HCT116 (cell line): ENCODE data around the gene METTL27. TPM values are rescaled to one million over a fixed set of nuclear protein-coding genes. Genes with fewer than 3 reads are reported as not detected.
A peak's percentile ranks its signal among the peaks of the same experiment; 100 is the strongest.

Experiments
- ATAC-seq: fragments of 200-7000 bp; cut with Tn5 transposase; 2 replicates; pipeline ENCODE4 v1.9.1; 2020; ENCODE audit warnings: mild to moderate bottlenecking, moderate library complexity
- BruUV-seq: library from RNA; stranded (reverse); fragments of 400-500 nt; replicated peaks from 2 replicates; lab custom pipeline; 2021; lab: Mats Ljungman, UMichigan
- CTCF ChIA-PET: fragments of 300-600 bp; sonication (Branson Sonifier 250); formaldehyde crosslinking; loops from one replicate; lab custom pipeline; 2021; ENCODE audit warnings: antibody characterized with exemption; lab: Charles Lee
- POLR2A ChIA-PET: fragments of 300-600, 350-600 bp; sonication (Branson Sonifier 250); formaldehyde crosslinking; loops from one replicate; lab custom pipeline; 2021; ENCODE audit warnings: antibody characterized with exemption; lab: Charles Lee
- RAD21 ChIA-PET, 2 experiments: fragments of 300-600 bp; sonication (Branson Sonifier 250); formaldehyde crosslinking; loops; one replicate each; lab custom pipeline; 2023; ENCODE audit warnings: low total read pairs in 2 of 2; ENCODE audit not compliant: uncharacterized antibody in 2 of 2, unreplicated experiment in 2 of 2, low non-redundant PET in 1 of 2; lab: Charles Lee
- DNase-seq: peaks from one replicate; pipeline ENCODE4 v3.0.0-alpha.2; 2010; ENCODE audit warnings: low read depth, low spot score
- H2AFZ ChIP-seq: fragments of 200-600 bp; shearing (Covaris generic), sonication (generic); 2 replicates; pipeline ENCODE4 v1.6.1; 2017; ENCODE audit warnings: low read depth, mixed run types, mixed read lengths, antibody characterized with exemption, low read length; ENCODE audit not compliant: poor library complexity, severe bottlenecking
- H3K27ac ChIP-seq: 2 replicates; pipeline ENCODE4 v1.5.1; 2012; ENCODE audit warnings: low read depth, low read length
- H3K27me3 ChIP-seq: fragments of 200-600 bp; sonication (generic); 2 replicates; pipeline ENCODE4 v1.6.1; 2016; ENCODE audit warnings: mixed run types, low read length, mixed read lengths; ENCODE audit not compliant: insufficient read depth
- H3K36me3 ChIP-seq, 2 experiments: fragments of 200-500 bp in 1 of 2; fragments of 200-600 bp in 1 of 2; sonication (Bioruptor generic) in 1 of 2; sonication (generic) in 1 of 2; 2 replicates each; pipeline versions ENCODE4 v1.5.1 to v1.6.1; 2014 to 2016; ENCODE audit warnings: low read length in 2 of 2, inconsistent platforms in 1 of 2, mixed read lengths in 1 of 2, mixed run types in 1 of 2; ENCODE audit not compliant: insufficient read depth in 2 of 2, control insufficient read depth in 1 of 2
- H3K4me1 ChIP-seq, 2 experiments: fragments of 200-600 bp in 1 of 2; sonication (generic) in 1 of 2; 2 replicates each; pipeline versions ENCODE4 v1.5.1 to v1.6.1; 2012 to 2017; ENCODE audit warnings: low read length in 2 of 2, inconsistent platforms in 1 of 2, mild to moderate bottlenecking in 1 of 2, mixed read lengths in 1 of 2, mixed run types in 1 of 2, moderate library complexity in 1 of 2; ENCODE audit not compliant: insufficient read depth in 2 of 2, control insufficient read depth in 1 of 2
- H3K4me2 ChIP-seq: fragments of 200-600 bp; sonication (generic); 2 replicates; pipeline ENCODE4 v1.6.1; 2017; ENCODE audit warnings: mixed run types, low read length, mixed read lengths
- H3K4me3 ChIP-seq, 2 experiments: fragments of 200-600 bp in 1 of 2; sonication (generic) in 1 of 2; replicated peaks in 1 of 2; 2 replicates each; pipeline ENCODE4 v1.5.1; 2011 to 2016; ENCODE audit warnings: low read length in 2 of 2, control low read depth in 1 of 2, low read depth in 1 of 2, mild to moderate bottlenecking in 1 of 2, mixed read lengths in 1 of 2, mixed run types in 1 of 2
- H3K79me2 ChIP-seq: fragments of 200-600 bp; sonication (generic); 2 replicates; pipeline ENCODE4 v1.6.1; 2017; ENCODE audit warnings: mild to moderate bottlenecking, mixed run types, low read length, moderate library complexity, mixed read lengths; ENCODE audit not compliant: insufficient read depth
- H3K9ac ChIP-seq: fragments of 200-600 bp; sonication (generic); 2 replicates; pipeline ENCODE4 v1.6.1; 2016; ENCODE audit warnings: low read length, mixed read lengths
- H3K9me2 ChIP-seq: fragments of 200-600 bp; sonication (generic), shearing (Covaris generic); 2 replicates; pipeline ENCODE4 v1.6.1; 2017; ENCODE audit warnings: mixed run types, mild to moderate bottlenecking, moderate library complexity; ENCODE audit not compliant: insufficient read depth
- H3K9me3 ChIP-seq, 2 experiments: fragments of 200-500 bp in 1 of 2; fragments of 200-600 bp in 1 of 2; sonication (Bioruptor generic) in 1 of 2; sonication (generic) in 1 of 2; 2 replicates each; pipeline ENCODE4 v1.6.1; 2014 to 2017; ENCODE audit warnings: low read length in 2 of 2, mixed read lengths in 2 of 2, inconsistent platforms in 1 of 2, low read depth in 1 of 2, mild to moderate bottlenecking in 1 of 2, mixed run types in 1 of 2, moderate library complexity in 1 of 2; ENCODE audit not compliant: control insufficient read depth in 1 of 2, insufficient read depth in 1 of 2
- H4K20me1 ChIP-seq: fragments of 200-600 bp; sonication (generic), shearing (Covaris generic); 2 replicates; pipeline ENCODE4 v1.6.1; 2017; ENCODE audit warnings: mixed run types, mild to moderate bottlenecking, moderate library complexity; ENCODE audit not compliant: insufficient read depth
- MAX ChIP-seq: IDR thresholded peaks from 2 replicates; pipeline ENCODE4 v1.6.1; 2012
- POLR2A ChIP-seq: IDR thresholded peaks from 2 replicates; pipeline ENCODE4 v1.7.0; 2011; ENCODE audit warnings: borderline replicate concordance; ENCODE audit not compliant: insufficient read depth, insufficient read length; ENCODE audit errors: extremely low read depth
- POLR2AphosphoS5 ChIP-seq: IDR thresholded peaks from 2 replicates; pipeline ENCODE4 v1.6.1; 2011; ENCODE audit warnings: mild to moderate bottlenecking, low read depth, low read length, moderate library complexity
- SIN3A ChIP-seq: IDR thresholded peaks from 2 replicates; pipeline ENCODE4 v1.6.1; 2012; ENCODE audit warnings: low read depth
- SP1 ChIP-seq: IDR thresholded peaks from 2 replicates; pipeline ENCODE4 v1.6.1; 2012; ENCODE audit warnings: low read depth
- TCF7L2 ChIP-seq: IDR thresholded peaks from 2 replicates; pipeline ENCODE4 v1.7.0; 2011; ENCODE audit warnings: borderline replicate concordance, inconsistent platforms; ENCODE audit not compliant: insufficient read depth, insufficient read length; ENCODE audit errors: extremely low read depth
- YY1 ChIP-seq: IDR thresholded peaks from 2 replicates; pipeline ENCODE4 v1.6.1; 2011; ENCODE audit warnings: low read length, low read depth, moderate library complexity, mild to moderate bottlenecking; ENCODE audit not compliant: insufficient replicate concordance; ENCODE audit errors: extremely low read depth
- intact Hi-C: fragments of 100-400 bp; cut with micrococcal nuclease; formaldehyde crosslinking; loops from 2 replicates; pipeline ENCODE4 v1.10.0; 2022
- total RNA-seq: library from RNA; stranded (reverse); gene quantifications from one replicate; pipeline ENCODE4 v1.2.1, GENCODE V29; 2021; ENCODE audit not compliant: unreplicated experiment

Gene METTL27
- total RNA-seq, 1 experiment from 2014 or later: 30.4 TPM

GRCh38 chr7:73833251-73833919 lies 8.9 kb downstream of the METTL27 start:
- TF ChIP-seq POLR2A (no peak), POLR2AphosphoS5 (peak; percentile 94), SP1 (no peak), TCF7L2 (peak; percentile 17), YY1 (peak; percentile 51)
- no peak for DNase-seq
- peak; percentile 31 for ATAC-seq
- H3K9me3 ChIP-seq: no peaks in the 10 kb centered on the region
- intact Hi-C loops: loop anchor here (2.0 kb wide), 1 partner anchor 93 kb away; no protein-coding TSS in a partner anchor
- ChIA-PET RAD21 (interaction anchor here (0.5 to 1.7 kb wide), 7 partner anchors 8 to 234 kb away, joined by 3 to 7 read pairs (median 4); partner anchors contain the start of gene METTL27 (in 1 of the 2)), CTCF (interaction anchor here (0.6 to 1.9 kb wide), 9 partner anchors 9 to 373 kb away, joined by 3 to 8 read pairs (median 3); partner anchors contain the start of gene METTL27), POLR2A (interaction anchor here (0.7 to 5.4 kb wide), 15 partner anchors 10 to 446 kb away, joined by 3 to 87 read pairs (median 11); partner anchors contain the start of genes ABHD11, CLDN3, METTL27 and MLXIPL)
- no peaks in the 10 kb centered on the region for H3K27me3 ChIP-seq
- 0 out of 4 replicates have a peak, but pooled peaks cover 0 to 7% of the 10 kb centered on the region in 2 experiments for H3K36me3 ChIP-seq
- H2AFZ ChIP-seq: no peak overlapping the region
- peak overlapping the region; percentile 93 to 96 for H3K4me3 ChIP-seq
- H3K9ac ChIP-seq: peak overlapping the region; percentile 99
- no peaks in the 10 kb centered on the region for H3K9me2 ChIP-seq
- BruUV-seq: no TSS peak
- no peaks in the 10 kb centered on the region for H4K20me1 ChIP-seq
- peak overlapping the region; percentile 99 for H3K4me2 ChIP-seq
- peaks cover 49 to 76% of the 10 kb centered on the region in 2 experiments for H3K4me1 ChIP-seq
- peaks cover 23% of the 10 kb centered on the region for H3K79me2 ChIP-seq
- peak overlapping the region; percentile 96 for H3K27ac ChIP-seq

GRCh38 chr7:73832806-73833205 lies 9.5 kb downstream of the METTL27 start:
- Histone ChIP-seq H3K9me2 (no peaks in the 10 kb centered on the region), H3K4me2 (peak overlapping the region; percentile 99), H3K4me1 (peaks cover 47 to 76% of the 10 kb centered on the region in 2 experiments), H2AFZ (no peak overlapping the region), H4K20me1 (no peaks in the 10 kb centered on the region), H3K27me3 (no peaks in the 10 kb centered on the region), H3K9ac (peak overlapping the region; percentile 99), H3K27ac (peak overlapping the region; percentile 96), H3K9me3 (no peaks in the 10 kb centered on the region), H3K4me3 (peak overlapping the region; percentile 93 to 96), H3K36me3 (0 out of 4 replicates have a peak, but pooled peaks cover 0 to 7% of the 10 kb centered on the region in 2 experiments), H3K79me2 (peaks cover 23% of the 10 kb centered on the region)
- ChIA-PET RAD21 (interaction anchor here (0.5 to 1.7 kb wide), 7 partner anchors 9 to 235 kb away, joined by 3 to 7 read pairs (median 4); partner anchors contain the start of gene METTL27 (in 1 of the 2)), CTCF (interaction anchor here (0.6 to 1.9 kb wide), 9 partner anchors 9 to 374 kb away, joined by 3 to 8 read pairs (median 3); partner anchors contain the start of gene METTL27), POLR2A (interaction anchor here (0.7 to 5.4 kb wide), 16 partner anchors 10 to 447 kb away, joined by 3 to 87 read pairs (median 10); partner anchors contain the start of genes ABHD11, CLDN3, METTL27 and MLXIPL)
- intact Hi-C loops: loop anchor here (1.0 to 2.0 kb wide), 2 partner anchors 18 to 92 kb away; no protein-coding TSS in a partner anchor
- no peak for ATAC-seq
- TF ChIP-seq SIN3A (no peak), MAX (no peak)
- TSS peak; percentile 17 for BruUV-seq
- DNase-seq: no peak
